Stimulated activated naive CD4-positive, alpha-beta T cell (primary cell): ENCODE measurements around the gene SATB1.
"Not testable (repeated sequence)": the region's sequence is repeated elsewhere in the genome, so short reads cannot be mapped to it uniquely, and the experiment has no call there.

ENCODE experiments used
- DNase-seq, 6 experiments: peaks; one replicate each; lab custom pipeline; 2025; lab: John Stamatoyannopoulos, UW

Gene SATB1

GRCh38 chr3:18351823-18352744, 73.1 kb downstream of the SATB1 start:
- no peak for DNase-seq

- no peak for DNase-seq
Measured at GRCh38 chr3:18351069-18351628, 74.0 kb downstream of the SATB1 start.

GRCh38 chr3:18349197-18349798, 75.8 kb downstream of the SATB1 start:
- no peak for DNase-seq

- no peak for DNase-seq
Measured at GRCh38 chr3:18346097-18346496, 79.0 kb downstream of the SATB1 start.

- DNase-seq = no peak
Measured at GRCh38 chr3:18345015-18345367, 80.1 kb downstream of the SATB1 start.

- DNase-seq = peak in 1 of 6 experiments; percentile 23
Measured at GRCh38 chr3:18344306-18345014, 80.7 kb downstream of the SATB1 start.

- DNase-seq = no peak
Measured at GRCh38 chr3:18343809-18344208, 81.3 kb downstream of the SATB1 start.

GRCh38 chr3:18338827-18339514, 86.2 kb downstream of the SATB1 start:
- DNase-seq = no peak

GRCh38 chr3:18337231-18337630, 87.9 kb downstream of the SATB1 start:
- no peak for DNase-seq

GRCh38 chr3:18334837-18335601, 90.1 kb downstream of the SATB1 start:
- peak in 1 of 6 experiments; percentile 3 for DNase-seq

- DNase-seq = not testable (repeated sequence)
Measured at GRCh38 chr3:18330772-18331441, 94.2 kb downstream of the SATB1 start.

GRCh38 chr3:18308096-18308650, 117.0 kb downstream of the SATB1 start:
- no peak for DNase-seq

GRCh38 chr3:18307529-18307928, 117.6 kb downstream of the SATB1 start:
- DNase-seq = no peak

- DNase-seq = no peak
Measured at GRCh38 chr3:18302517-18302916, 122.6 kb downstream of the SATB1 start.

GRCh38 chr3:18301781-18302180, 123.4 kb downstream of the SATB1 start:
- no peak for DNase-seq

- no peak for DNase-seq
Measured at GRCh38 chr3:18300916-18301315, 124.2 kb downstream of the SATB1 start.

GRCh38 chr3:18297126-18297525, 128.0 kb downstream of the SATB1 start:
- DNase-seq = no peak
